ENCODE data around the gene TNFSF9.
"Not testable (repeated sequence)": the region's sequence is repeated elsewhere in the genome, so short reads cannot be mapped to it uniquely, and the experiment has no call there.

Gene TNFSF9

GRCh38 chr19:6533000-6533328 is 2.1 kb downstream of the TNFSF9 start:
- DNase-seq = no peak

DNA sequence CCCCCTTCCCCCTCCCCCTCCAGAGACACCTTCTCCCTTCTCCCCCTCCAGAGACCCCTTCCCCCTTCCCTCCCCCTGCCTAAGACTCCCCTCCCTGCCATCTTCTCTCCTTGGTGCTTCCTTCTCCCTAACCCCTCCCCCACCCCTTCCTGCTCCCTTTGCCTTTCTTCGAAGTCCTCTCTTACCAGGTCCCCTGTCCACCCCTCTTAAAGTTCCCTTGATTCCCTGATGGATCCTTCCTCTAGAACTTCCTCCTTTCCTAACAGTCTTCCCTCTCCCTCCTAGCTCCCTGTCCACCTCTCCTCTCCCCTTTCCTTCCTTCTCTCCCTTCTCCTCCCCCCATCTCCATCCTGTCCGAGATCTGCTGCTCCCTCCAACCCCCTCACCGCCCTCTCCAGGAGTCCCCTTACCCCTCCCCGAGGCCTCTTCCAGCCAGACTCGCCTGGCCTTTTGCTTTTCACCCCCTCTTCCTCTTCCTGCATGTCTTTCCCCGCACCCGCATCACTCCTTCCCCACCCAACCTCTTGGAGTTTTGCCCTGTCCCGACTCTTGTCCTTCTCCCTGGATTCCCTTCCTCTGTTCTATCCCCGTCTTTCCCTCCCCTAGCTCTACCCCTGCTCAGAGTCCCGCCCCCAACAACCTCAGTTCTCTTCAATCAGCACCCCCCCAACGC is 3.1 kb downstream of the TNFSF9 start:
- DNase-seq = no peak

DNA sequence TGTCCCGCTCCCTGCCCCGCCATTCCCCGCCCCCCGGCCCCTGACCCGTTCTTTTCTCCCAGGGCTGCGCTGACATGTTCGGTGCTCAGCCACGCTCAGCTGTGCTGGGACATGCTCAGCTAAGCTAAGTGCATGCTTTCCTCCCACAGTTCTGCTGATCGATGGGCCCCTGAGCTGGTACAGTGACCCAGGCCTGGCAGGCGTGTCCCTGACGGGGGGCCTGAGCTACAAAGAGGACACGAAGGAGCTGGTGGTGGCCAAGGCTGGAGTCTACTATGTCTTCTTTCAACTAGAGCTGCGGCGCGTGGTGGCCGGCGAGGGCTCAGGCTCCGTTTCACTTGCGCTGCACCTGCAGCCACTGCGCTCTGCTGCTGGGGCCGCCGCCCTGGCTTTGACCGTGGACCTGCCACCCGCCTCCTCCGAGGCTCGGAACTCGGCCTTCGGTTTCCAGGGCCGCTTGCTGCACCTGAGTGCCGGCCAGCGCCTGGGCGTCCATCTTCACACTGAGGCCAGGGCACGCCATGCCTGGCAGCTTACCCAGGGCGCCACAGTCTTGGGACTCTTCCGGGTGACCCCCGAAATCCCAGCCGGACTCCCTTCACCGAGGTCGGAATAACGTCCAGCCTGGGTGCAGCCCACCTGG is 3.7 kb downstream of the TNFSF9 start:
- no peak for DNase-seq

GRCh38 chr19:6535558-6536137 is 4.8 kb downstream of the TNFSF9 start:
- no peak for DNase-seq

- no peak for DNase-seq
Observed at GRCh38 chr19:6539514-6539913, 8.7 kb downstream of the TNFSF9 start.

- DNase-seq = no peak
Observed at GRCh38 chr19:6540918-6541689, 10.3 kb downstream of the TNFSF9 start.

- DNase-seq = no peak
Observed at GRCh38 chr19:6543866-6544347, 13.1 kb downstream of the TNFSF9 start.

DNA sequence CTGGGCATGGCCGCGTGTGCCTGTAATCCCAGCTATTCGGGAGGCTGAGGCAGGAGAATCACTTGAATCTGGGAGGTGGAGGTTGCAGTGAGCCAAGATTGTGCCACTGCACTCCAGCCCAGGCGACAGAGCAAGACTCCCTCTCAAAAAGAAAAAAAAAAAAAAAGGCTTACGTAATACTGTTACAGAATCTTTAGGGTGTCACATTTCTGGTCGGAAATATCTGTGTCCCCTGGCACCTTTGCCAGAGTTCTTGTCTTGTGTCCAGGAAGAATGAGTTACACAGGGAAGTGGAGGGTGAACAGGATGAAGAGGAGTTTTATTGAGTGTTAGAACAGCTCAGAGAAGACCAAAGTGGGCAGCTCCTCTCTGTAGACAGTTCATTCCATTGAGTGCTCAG is 19.9 kb downstream of the TNFSF9 start:
- not testable (repeated sequence) for DNase-seq

DNA sequence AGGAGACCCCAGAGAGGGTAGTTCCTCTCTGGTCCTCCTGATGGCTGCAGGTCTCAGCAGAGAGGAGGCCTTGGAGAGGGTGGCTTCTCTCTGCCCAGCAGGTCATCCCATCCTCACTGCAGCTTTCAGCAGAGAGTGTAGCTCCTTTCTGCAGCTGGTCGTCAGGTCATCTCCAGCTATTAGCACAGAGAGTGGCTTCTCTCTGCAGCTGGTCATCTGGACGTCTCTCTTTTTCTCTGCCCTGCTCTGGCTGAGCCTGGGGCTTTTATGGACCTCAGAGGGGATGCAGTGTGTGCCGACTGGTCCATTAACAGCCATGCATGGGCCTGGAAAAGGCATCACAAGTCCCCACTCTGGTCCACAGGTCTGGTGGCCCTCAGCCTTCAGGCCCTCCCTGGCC is 20.3 kb downstream of the TNFSF9 start:
- no peak for DNase-seq

- peak; percentile 54 for DNase-seq
Observed at GRCh38 chr19:6551607-6552450, 21.0 kb downstream of the TNFSF9 start.

DNA sequence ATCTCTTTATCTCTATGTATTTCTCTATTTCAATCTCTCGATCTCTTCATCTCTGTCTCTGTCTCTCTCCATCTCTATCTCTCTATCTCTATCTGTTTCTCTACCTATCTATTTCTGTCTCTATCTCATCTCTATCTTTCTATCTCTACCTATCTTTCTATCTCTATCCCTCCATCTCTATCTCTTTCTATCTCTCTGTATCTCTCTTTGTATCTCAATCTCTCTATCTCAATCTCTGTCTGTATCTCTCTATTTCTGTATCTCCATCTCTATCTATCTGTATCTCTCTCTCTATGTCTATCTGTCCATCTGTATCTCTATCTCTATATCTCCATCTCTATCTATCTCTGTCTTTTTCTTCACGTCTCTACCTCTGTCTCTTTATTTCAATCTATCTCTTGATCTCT is 25.2 kb downstream of the TNFSF9 start:
- no peak for DNase-seq

- DNase-seq = no peak
Observed at GRCh38 chr19:6556480-6557195, 25.8 kb downstream of the TNFSF9 start.

- DNase-seq = not testable (repeated sequence)
Observed at GRCh38 chr19:6562437-6562836, 31.6 kb downstream of the TNFSF9 start.

GRCh38 chr19:6564393-6564792 is 33.6 kb downstream of the TNFSF9 start:
- DNase-seq = no peak

DNA sequence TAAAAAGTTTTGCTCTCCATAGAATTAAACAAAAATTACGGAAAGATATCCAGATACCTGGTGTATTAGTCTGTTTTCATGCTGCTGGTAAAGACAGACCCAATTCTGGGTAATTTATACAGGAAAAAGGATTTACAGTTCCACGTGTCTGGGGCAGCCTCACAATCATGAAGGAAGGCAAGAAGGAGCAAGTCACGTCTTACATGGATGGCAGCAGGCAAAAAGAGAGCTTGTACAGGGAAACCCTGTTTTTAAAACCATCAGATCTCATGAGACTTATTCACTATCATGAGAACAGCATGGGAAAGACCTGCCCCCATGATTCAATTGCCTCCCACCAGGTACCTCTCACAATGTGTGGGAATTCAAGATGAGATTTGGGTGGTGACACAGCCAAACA is 35.9 kb downstream of the TNFSF9 start:
- DNase-seq = not testable (repeated sequence)

GRCh38 chr19:6568010-6568526 is 37.2 kb downstream of the TNFSF9 start:
- DNase-seq = no peak

- no peak for DNase-seq
Observed at GRCh38 chr19:6568816-6569215, 38.0 kb downstream of the TNFSF9 start.

DNA sequence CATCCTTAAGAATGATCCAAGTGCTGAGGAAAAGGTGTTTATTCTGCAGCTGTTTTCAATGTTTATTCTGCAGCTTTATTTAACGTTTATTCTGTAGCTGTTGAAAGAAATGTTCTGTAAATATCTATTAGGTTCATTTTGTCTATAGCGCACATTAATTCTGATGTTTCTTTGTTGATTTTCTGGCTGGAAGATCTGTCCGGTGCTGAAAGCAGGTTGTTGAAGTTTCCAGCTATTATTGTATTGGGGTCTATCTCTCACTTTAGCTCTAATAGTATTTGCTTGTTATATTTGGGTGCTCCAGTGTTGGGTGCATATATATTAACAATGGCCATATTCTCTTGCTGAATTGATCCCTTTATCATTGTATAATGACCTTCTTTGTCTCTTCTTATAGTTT is 39.9 kb downstream of the TNFSF9 start:
- no peak for DNase-seq

GRCh38 chr19:6571167-6571566 is 40.3 kb downstream of the TNFSF9 start:
- DNase-seq = no peak

DNA sequence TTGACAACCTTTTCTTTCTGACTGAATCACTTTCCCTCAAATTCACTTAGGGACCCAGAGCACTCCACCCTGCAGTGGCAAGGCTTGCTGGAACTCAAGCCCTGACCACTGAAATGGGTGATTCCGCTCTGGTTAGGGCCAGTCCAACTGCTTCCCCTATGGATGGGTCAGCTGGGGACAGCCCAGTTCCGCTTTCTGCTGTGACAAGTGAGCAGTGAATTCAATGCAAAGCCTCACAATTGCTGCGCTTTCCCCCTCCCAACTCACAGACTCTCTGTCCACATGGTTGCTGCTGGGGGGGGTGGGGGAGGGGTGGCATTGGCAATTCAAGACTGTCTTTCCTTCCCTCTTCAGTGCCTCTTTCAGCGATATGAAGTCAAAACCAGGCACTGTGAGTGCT is 41.4 kb downstream of the TNFSF9 start:
- DNase-seq = no peak

DNA sequence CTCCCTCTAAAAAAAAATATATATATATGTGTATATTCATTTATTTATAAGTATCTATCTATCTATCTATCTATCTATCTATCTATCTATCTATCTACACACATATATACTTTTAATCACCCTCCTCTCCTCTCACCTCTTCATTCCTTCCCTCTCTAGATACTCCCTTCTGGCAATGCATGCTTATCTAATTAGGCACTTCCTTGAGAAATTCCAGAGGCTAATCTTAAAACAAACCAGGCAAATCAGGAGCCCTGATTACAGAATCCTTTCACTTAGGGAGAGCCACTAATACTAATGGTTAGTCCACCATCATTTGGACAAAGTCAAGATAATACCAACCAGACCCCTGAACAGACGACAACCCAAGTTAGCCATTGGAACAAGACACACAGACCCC is 42.5 kb downstream of the TNFSF9 start:
- DNase-seq = no peak

Measured in activated T-cell treated with anti-CD3 and anti-CD28 coated beads, Interleukin-2, amount 50 U/mL, for 1 hour (primary cell).